Mucosa of rectum (tissue), 2 donors: ENCODE data around the gene RSRC1.

Experiments
- H3K27ac ChIP-seq, 2 donors: one replicate each; pipeline ENCODE4 v1.7.0; 2013; ENCODE audit warnings: inconsistent platforms in 2 of 2, low read depth in 2 of 2, low read length in 2 of 2
- H3K27me3 ChIP-seq, 2 donors: one replicate each; pipeline ENCODE4 v1.7.0; 2013; ENCODE audit warnings: low read length in 2 of 2; ENCODE audit not compliant: control insufficient read depth in 2 of 2, insufficient read depth in 2 of 2
- H3K36me3 ChIP-seq, 2 donors: one replicate each; pipeline ENCODE4 v1.7.0; 2013; ENCODE audit warnings: low read length in 2 of 2; ENCODE audit not compliant: control insufficient read depth in 2 of 2, insufficient read depth in 2 of 2
- H3K4me1 ChIP-seq, 2 donors: one replicate each; pipeline ENCODE4 v1.7.0; 2013; ENCODE audit warnings: low read length in 2 of 2, mild to moderate bottlenecking in 1 of 2; ENCODE audit not compliant: control insufficient read depth in 2 of 2, insufficient read depth in 2 of 2
- H3K4me3 ChIP-seq, 2 donors: one replicate each; pipeline ENCODE4 v1.7.0; 2013; ENCODE audit warnings: low read length in 2 of 2
- H3K9ac ChIP-seq, 2 donors: one replicate each; pipeline ENCODE4 v1.7.0; 2013; ENCODE audit warnings: low read length in 2 of 2, low read depth in 1 of 2, mild to moderate bottlenecking in 1 of 2
- H3K9me3 ChIP-seq, 2 donors: one replicate each; pipeline ENCODE4 v1.7.0; 2013; ENCODE audit warnings: low read length in 2 of 2; ENCODE audit not compliant: control insufficient read depth in 2 of 2
- donor health status: healthy.
- donor health status: Normal muscosa, but diverticular disease.

Gene RSRC1

GRCh38 chr3:158574646-158575045 lies 464.8 kb downstream of the RSRC1 start:
- H3K4me1 ChIP-seq = peaks cover 0 to 5% of the 10 kb centered on the region in 2 donors
- no peaks in the 10 kb centered on the region for H3K9me3 ChIP-seq
- no peak overlapping the region for H3K27ac ChIP-seq
- no peaks in the 10 kb centered on the region for H3K36me3 ChIP-seq
- H3K27me3 ChIP-seq = no peaks in the 10 kb centered on the region
- H3K4me3 ChIP-seq = no peak overlapping the region
- H3K9ac ChIP-seq = no peak overlapping the region

DNA sequence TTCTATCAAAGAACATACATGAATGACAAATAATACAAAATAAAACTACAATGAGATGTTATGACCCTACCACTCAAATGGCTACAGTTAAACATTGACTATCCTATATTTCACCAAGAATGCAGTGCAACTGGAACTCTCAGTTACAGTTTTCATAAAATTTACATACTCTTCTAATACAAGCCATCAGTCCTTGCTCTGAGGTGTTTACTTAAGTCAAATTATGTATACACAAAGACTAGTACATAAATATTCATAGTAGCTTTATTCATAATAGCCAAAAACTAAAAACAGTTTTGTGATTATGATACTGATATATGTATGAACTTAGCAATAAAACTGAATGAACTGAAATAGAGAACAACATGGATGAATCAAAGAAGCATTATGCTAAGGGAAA lies 480.3 kb downstream of the RSRC1 start:
- H3K4me1 ChIP-seq = no peaks in the 10 kb centered on the region
- no peaks in the 10 kb centered on the region for H3K36me3 ChIP-seq
- H3K9ac ChIP-seq = no peak overlapping the region
- no peak overlapping the region for H3K27ac ChIP-seq
- no peak overlapping the region for H3K4me3 ChIP-seq
- no peaks in the 10 kb centered on the region for H3K27me3 ChIP-seq
- H3K9me3 ChIP-seq = no peaks in the 10 kb centered on the region
